T-helper 22 cell (primary cell): ENCODE measurements around the gene KRT14.
"Not testable (repeated sequence)": the region's sequence is repeated elsewhere in the genome, so short reads cannot be mapped to it uniquely, and the experiment has no call there.

ENCODE experiments used
- DNase-seq: peaks from one replicate; pipeline ENCODE4 v3.0.0-alpha.2; 2020; ENCODE audit warnings: low read depth

KRT14 gene

GRCh38 chr17:41546819-41547218 lies 39.9 kb downstream of the KRT14 start:
- DNase-seq, result no peak

GRCh38 chr17:41545829-41546410 lies 40.8 kb downstream of the KRT14 start:
- no peak for DNase-seq

GRCh38 chr17:41544935-41545334 lies 41.8 kb downstream of the KRT14 start:
- DNase-seq, result no peak

GRCh38 chr17:41544491-41544892 lies 42.2 kb downstream of the KRT14 start:
- no peak for DNase-seq

GRCh38 chr17:41542786-41543185 lies 43.9 kb downstream of the KRT14 start:
- DNase-seq, result not testable (repeated sequence)

- DNase-seq, result no peak
Observed at GRCh38 chr17:41542357-41542756, 44.3 kb downstream of the KRT14 start.

- DNase-seq, result no peak
Observed at GRCh38 chr17:41540921-41541625, 45.6 kb downstream of the KRT14 start.

- no peak for DNase-seq
Observed at GRCh38 chr17:41539979-41540701, 46.6 kb downstream of the KRT14 start.

GRCh38 chr17:41539071-41539492 lies 47.6 kb downstream of the KRT14 start:
- DNase-seq, result no peak

- no peak for DNase-seq
Observed at GRCh38 chr17:41538565-41538991, 48.1 kb downstream of the KRT14 start.

GRCh38 chr17:41537990-41538389 lies 48.7 kb downstream of the KRT14 start:
- no peak for DNase-seq

GRCh38 chr17:41537614-41537954 lies 49.1 kb downstream of the KRT14 start:
- no peak for DNase-seq

GRCh38 chr17:41536741-41537613 lies 49.7 kb downstream of the KRT14 start:
- no peak for DNase-seq

GRCh38 chr17:41535764-41536481 lies 50.8 kb downstream of the KRT14 start:
- DNase-seq, result no peak

- no peak for DNase-seq
Observed at GRCh38 chr17:41534899-41535546, 51.7 kb downstream of the KRT14 start.

GRCh38 chr17:41533613-41534012 lies 53.1 kb downstream of the KRT14 start:
- no peak for DNase-seq

GRCh38 chr17:41532947-41533570 lies 53.6 kb downstream of the KRT14 start:
- no peak for DNase-seq
